Activated CD8-positive, alpha-beta memory T cell treated with anti-CD3 and anti-CD28 coated beads, Interleukin-2, amount 50 U/mL, for 1 hour (primary cell): ENCODE measurements around the gene MYO3B.
"Not testable (repeated sequence)": the region's sequence is repeated elsewhere in the genome, so short reads cannot be mapped to it uniquely, and the experiment has no call there.

ENCODE experiments used
- DNase-seq: peaks from one replicate; pipeline ENCODE4 v3.0.0-alpha.2; 2020; ENCODE audit errors: extremely low read depth

Gene MYO3B

DNA sequence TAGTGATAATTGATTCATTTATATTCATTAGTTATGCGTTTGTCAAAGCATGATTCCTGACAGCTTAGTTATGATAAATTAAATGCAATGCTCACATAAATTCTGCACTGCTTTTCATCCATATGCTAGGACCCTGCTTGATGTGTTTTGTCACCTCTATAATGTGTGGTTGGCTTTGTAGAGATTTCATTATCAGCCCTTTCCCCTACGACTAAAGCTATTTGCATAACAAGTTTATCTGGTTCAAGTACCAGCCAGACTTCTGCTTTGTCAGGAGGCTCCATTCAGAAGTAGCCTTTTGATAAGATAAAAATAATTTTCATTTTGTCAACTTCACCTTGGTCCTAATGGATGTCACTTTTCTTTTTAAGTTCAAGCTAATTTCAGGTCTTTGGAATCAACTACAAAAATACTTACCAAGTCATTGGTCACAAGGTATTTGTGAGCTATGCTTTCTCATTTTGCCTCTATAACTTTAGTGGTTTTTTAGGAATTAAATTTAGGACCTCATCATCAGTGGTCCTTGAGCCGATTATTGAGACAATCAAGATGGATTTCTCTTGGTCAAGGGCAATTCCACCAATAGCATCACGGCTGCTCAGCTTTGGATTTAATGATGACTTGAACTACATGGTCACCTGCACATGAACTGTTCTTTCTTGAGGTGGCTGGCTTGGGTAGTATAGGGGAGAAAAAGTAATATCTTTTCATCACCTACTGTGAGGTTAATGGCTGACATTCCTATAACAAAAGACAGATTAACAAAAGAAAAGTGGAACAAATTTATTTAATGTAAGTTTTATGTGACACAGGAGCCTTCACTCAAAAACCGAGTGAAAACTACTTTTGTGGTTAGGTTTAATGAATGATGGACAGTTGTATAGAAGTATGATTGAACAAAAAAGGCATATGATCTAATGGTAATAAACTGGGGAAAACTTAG is 162.1 kb downstream of the MYO3B start:
- DNase-seq: no peak

GRCh38 chr2:170340693-170341068 is 162.7 kb downstream of the MYO3B start:
- DNase-seq: no peak

DNA sequence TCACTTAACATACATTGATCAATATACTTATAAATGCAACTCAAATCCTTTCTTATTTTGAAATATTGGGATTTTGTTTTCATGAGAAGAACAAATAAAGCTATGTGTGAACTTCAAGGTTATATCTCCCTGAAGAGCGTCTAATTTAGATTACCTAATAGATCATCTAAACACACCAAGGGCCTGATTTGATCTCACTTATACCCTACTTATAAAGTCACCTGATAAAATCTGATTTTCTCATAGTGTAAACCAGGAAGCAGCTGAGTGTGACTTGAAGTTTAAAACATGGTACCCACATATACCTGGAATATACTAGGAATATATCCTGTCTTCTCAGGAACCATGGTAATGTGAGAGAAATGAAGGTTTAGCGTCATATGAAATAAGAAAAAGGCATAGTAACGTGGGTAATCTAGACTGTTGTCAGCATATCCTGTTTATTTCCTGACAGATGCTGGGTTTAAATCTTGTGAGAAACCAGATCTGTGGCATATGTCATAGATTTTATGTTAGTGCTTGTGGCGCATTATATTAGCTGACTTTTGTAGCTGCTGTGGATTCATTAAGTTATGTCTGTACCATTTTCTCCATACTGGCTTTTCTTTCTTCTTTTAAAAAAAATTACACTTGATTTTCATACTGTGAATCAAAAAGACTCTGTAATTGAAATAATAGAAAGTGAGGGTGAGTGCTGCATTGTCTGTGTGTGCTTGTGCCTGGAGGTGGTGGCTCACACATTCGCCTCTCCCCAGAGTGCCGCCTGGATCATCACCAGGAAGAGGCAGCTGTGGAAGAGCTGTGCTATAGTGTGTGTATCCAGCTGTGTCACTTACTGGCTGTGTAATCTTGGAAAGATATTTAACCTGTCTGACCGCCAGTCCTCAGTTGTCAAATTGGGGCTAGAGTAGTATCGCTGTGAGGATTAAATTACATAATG is 164.0 kb downstream of the MYO3B start:
- no peak for DNase-seq

- no peak for DNase-seq
Measured at GRCh38 chr2:170344663-170345346, 166.9 kb downstream of the MYO3B start.

DNA sequence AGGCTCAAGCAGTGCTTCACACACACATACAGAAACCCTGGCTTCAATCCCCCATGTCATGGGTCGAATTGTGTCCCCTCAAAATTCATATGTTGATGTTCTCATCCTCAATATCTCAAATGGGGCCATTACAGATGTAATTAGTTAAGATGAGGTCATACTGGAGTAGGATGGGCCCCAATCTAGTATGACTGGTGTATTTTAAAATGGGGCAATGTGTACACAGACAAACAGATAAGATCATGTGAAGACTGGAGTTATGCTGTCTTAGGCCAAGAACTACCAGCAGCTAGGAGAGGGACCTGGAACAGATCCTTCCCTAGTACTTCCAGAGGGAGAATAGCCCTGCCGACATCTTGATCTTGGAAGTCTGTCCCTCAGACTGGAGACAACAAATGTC is 167.7 kb downstream of the MYO3B start:
- DNase-seq: no peak

GRCh38 chr2:170349269-170349668 is 171.3 kb downstream of the MYO3B start:
- not testable (repeated sequence) for DNase-seq

- DNase-seq: no peak
Measured at GRCh38 chr2:170350929-170351826, 173.2 kb downstream of the MYO3B start.

GRCh38 chr2:170353723-170354122 is 175.8 kb downstream of the MYO3B start:
- no peak for DNase-seq

- DNase-seq: no peak
Measured at GRCh38 chr2:170354388-170354787, 176.4 kb downstream of the MYO3B start.

DNA sequence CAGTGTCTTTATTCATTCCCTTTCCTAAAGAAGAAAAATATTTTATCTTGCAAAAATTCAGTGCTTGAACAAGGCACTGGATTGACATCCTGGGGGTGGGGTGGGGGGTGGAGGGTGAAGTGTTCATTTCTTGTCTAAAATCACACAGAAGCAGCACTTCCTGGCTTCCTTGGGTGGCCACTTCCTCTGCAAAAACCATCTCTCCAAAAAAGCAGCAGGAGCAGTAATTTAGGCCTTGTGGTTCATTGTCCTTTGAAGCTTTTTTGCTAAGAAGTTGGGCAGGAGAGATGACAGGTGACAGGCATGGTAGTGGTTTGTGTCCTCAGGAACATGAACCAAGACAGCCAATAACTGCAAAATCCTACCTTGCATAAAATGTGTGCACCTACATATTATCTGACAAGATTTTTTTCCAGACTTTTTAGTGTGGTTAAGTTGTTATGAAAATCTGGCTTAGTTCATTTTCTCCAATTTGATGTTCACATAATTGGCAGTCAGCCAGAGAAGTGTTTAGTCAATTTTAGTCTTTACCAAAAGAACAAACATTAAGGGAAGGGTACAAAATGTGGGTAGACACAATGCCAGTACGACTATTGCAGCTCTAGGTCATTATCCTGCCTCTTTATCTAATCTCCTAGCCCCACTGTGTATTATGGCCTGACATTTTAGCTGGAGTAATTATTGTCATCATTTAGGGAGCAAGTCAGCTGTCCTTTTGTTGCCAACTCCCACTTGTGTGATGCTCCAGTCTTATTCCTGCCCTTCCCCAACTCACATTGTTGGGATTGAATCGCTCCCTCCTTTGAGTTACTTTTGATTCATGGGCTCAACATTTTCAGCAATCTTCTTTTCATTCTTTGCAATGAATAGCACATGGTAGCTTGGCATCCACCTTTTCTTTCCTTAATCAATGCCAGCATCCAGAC is 177.2 kb downstream of the MYO3B start:
- no peak for DNase-seq

- no peak for DNase-seq
Measured at GRCh38 chr2:170359466-170359865, 181.5 kb downstream of the MYO3B start.

GRCh38 chr2:170360546-170361089 is 182.7 kb downstream of the MYO3B start:
- no peak for DNase-seq

- DNase-seq: no peak
Measured at GRCh38 chr2:170361090-170361936, 183.4 kb downstream of the MYO3B start.

- no peak for DNase-seq
Measured at GRCh38 chr2:170362313-170362870, 184.4 kb downstream of the MYO3B start.

DNA sequence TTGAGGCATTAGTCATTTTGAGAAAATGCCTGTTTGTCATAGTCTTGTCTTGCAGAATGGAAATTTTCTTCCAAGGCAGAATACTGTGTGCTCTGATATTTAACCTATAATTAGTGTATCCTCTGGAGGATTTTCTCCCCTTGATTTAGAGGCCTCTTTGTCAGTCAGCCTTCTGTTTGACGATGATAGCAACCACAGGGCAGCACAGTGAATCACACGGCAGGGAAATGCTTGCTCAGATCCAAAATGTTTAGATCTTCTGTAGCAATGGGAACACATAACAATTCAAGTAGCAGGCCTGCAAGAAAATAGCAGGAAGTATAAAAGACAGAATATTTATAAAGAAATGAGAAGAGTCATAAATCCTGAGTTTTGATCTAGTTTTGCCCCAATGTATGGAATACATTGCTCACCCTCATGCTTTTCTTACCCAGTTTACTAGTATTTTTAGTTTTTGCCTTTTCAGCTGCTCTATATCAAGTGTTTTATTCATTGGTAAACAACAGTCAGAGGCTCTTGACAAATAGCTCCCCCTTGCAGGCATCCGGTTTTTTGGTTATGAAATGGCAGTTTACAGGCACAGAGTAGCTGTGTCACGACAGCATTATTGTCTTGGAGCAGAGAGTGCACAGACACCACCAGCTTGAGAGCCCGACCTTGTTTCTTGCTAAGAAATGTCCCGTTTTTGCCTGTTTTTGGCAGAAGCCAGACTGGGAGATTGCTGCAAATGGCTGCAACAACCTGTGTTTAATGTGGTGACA is 185.1 kb downstream of the MYO3B start:
- DNase-seq: no peak

DNA sequence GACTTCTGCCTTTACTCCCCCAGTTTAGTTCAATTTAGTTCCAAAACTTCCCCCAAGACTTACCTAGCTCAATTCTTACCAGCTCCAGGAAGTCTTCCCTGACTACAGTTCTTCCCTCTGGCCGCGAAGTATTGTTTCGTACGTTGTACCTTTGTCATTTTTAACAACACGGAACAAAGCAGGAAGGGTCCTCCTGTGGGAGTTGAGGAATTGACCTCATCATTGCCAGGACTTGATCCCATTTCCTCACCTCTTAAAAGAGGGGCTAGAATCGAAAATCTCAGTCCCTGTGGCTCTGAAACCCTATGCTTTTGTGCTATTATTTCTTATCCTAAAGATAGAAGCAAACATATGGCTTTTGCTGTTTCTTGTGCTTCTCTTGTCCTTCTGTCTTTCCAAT is 187.1 kb downstream of the MYO3B start:
- no peak for DNase-seq

DNA sequence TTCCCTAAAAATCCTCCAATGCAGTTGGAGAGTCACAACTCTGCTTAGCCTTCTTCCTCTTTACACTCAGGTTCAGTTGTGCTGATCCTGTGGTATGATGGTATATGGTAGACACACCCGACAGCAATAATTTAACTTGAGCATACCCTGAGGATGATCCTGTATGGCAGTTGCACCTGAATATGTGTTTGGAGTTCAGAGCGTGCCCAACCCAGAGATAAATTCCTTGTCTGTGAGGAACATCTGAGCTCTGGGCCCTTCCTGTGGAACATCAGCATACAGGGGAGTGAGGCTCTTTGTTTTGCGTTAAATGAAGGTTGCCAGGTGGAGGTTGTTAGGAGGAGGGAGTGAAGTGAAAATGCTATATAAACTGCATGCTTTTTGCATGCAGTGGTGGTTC is 187.7 kb downstream of the MYO3B start:
- no peak for DNase-seq

DNA sequence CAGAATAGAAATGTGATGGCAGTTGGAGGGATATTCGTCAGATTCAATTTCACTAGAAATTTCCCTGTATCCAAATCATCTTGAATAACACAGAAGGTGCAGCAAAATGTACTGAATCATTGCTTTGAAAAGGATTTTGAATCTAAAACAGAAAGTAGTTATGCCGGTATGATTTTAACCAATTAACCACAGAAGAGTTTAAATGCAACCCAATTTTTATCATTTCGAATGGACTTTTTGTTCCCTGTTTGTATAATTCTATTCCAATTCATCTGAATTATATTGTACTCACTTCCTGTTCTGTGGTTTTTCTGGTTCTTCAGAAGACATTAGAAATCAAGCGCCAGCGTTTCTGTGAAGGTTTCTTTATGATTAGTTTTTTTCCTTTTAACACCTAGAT is 190.4 kb downstream of the MYO3B start:
- no peak for DNase-seq
